HG02610 (cell line): ENCODE measurements around the gene PFKFB2.

Source experiments
- ATAC-seq: cut with Tn5 transposase; IDR thresholded peaks from one replicate; pipeline ENCODE4 v1.9.1; 2021; ENCODE audit warnings: mild to moderate bottlenecking, moderate library complexity; ENCODE audit not compliant: unreplicated experiment

The PFKFB2 gene

GRCh38 chr1:207052911-207053769, at the start of gene PFKFB2:
TSS of gene PFKFB2 (plus strand) at chr1:207053275. CDS start at chr1:207054718, 1,443 bp downstream.
- peak; percentile 83 for ATAC-seq

- ATAC-seq = no peak
Observed at GRCh38 chr1:207004931-207005830, 47.9 kb upstream of the PFKFB2 start.

DNA sequence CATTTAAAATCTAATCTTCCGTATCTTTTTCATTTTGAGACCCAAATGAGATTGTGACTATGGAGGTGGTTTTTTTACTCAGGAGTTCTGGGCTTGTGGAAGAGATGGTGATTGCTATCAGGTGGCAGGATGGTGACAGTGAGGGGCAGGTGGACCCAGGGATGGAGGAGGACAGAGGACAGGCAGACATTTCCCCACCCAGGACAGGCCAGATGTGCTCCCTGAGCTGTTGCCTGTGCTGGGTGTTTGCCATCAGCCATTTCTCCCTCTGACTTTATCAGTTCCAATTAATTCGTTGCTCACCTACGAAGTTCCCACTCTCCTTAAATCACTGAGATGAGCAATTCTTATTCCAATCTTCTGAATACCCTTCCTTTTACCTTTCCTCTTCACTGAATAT, 47.0 kb upstream of the PFKFB2 start:
- no peak for ATAC-seq

- no peak for ATAC-seq
Observed at GRCh38 chr1:207006914-207007313, 46.2 kb upstream of the PFKFB2 start.

DNA sequence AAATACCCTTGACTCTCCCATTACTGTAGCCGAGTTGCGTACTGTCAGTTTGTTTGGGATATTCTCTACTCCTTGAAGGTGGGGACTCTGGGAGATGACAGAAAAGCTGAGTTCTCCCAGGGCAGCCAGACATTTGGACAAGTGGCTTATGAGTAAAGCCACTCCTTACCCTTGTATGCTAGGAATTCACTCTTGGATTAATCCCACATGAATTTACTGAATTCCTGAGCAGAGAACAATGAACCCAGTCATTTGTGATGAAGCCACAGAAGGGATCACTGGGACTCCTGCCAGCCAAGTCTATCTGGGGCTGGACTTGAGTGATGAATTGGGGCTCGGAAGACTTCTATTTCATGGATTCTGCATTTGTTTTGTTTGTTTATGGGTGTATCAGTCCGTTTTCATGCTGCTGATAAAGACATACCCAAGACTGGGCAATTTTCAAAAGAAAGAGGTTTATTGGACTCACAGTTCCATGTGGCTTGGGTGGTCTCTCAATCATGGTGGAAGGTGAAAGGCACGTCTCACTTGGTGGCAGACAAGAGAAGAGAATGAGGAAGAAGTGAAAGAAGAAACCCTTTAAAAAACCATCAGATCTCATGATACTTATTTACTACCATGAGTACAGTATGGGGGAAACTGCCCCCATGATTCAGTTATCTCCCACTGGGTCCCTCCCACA, 45.6 kb upstream of the PFKFB2 start:
- no peak for ATAC-seq

- no peak for ATAC-seq
Observed at GRCh38 chr1:207009182-207009850, 43.8 kb upstream of the PFKFB2 start.

GRCh38 chr1:207009945-207010344, 43.1 kb upstream of the PFKFB2 start:
- ATAC-seq = no peak

DNA sequence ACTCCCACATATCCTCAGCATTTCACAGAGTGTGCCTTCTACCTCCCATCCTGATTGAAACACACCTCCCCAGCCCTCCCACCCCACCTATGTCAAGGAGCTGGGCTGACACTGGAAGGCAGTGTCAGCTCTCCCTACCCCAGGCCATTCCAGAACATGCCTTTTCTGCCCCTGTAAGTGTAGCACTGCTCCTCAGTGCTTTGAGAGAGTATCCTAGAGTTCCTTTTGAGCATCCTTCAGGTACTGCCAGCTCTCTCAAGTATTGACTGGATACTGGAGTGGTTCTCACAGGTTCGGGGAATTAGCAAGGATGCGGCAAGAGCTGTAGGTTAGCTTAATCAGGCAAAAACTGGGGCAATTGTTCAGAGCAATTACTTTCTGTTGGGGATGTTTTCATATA, 42.3 kb upstream of the PFKFB2 start:
- no peak for ATAC-seq

GRCh38 chr1:207013321-207014085, 39.6 kb upstream of the PFKFB2 start:
- no peak for ATAC-seq

- ATAC-seq = no peak
Observed at GRCh38 chr1:207014728-207015127, 38.3 kb upstream of the PFKFB2 start.

GRCh38 chr1:207015791-207016190, 37.3 kb upstream of the PFKFB2 start:
- no peak for ATAC-seq

DNA sequence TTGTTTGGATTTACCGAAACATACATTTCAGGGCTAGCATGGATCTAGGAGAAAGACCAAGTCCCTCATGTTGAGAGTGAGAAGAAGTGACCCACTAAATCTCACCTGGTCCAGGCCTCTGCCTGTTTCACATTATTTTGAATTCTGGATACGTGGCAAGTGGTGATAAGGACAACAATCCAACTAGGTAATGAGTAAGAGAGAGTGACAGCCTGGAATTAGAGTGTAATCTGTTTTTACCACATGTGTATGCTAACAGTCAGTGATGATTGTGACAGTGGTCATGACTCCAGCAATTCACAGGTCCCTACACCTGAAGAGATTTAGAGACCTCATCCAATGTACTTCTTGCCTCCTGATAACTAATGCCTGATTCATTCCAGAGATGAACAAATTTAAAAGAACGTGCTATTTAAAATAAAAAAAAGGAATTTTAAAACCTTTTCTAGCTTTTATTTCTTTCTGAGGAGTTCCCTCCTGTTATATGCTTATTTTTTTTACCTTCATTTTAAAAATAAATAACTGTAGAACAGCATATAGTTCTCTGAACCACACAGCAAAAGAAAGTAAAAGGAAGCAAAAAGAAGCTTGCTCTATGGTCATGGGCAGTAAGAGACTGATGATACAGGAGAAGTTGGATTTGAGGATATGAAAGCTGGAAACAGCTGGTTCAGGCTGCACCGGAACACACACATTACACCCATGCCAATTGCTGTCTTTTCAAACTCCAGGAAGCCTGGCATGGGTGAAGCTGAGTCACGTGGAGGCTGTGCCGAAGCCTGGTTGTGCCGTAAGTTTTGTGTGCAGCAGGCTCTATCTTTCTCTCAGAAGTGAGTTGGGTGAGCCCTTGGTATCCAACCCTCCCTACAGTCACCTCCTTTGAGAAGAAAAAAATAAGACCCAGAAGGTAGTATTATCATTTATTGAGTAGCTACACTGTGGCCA, 35.2 kb upstream of the PFKFB2 start:
- ATAC-seq = no peak

GRCh38 chr1:207018707-207019106, 34.4 kb upstream of the PFKFB2 start:
- no peak for ATAC-seq

DNA sequence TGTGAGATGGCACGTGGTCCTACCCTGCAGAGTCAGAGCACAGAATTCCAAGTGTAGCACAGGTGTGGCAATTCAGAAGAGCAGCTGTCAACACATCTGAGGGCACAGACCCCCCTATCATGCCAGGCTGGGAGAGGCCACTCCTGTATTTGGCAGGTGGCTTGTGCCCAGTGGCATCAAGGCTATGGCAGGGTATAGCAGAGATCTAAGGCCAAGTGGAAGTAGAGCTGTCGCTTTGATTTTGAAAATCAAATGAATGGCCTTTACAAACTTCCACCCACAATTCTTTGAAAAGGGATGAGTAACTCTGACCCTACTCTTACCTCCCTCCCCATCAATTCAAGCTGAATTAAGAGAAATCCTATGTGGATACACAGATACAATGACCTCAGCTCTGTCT, 33.9 kb upstream of the PFKFB2 start:
- ATAC-seq = no peak

DNA sequence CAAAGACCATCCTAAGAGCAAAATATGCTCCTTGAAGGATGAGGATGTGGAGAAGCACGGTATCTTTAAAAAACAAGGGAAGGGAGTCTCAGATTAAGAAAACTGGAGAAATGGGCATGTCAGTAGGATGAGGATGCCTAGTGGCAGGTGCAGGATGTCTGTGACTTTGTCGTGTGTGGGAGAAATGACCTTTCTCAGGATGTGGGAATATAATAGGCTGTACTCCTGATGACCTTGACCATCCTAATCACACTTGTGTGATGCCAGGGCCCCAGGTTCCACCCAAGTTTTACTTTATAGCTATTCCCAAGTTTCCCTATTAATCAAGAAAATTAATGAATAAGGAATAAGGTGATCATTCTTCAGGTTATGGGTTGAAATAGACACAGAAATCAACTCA, 33.4 kb upstream of the PFKFB2 start:
- ATAC-seq = no peak

- no peak for ATAC-seq
Observed at GRCh38 chr1:207020065-207020708, 32.9 kb upstream of the PFKFB2 start.

DNA sequence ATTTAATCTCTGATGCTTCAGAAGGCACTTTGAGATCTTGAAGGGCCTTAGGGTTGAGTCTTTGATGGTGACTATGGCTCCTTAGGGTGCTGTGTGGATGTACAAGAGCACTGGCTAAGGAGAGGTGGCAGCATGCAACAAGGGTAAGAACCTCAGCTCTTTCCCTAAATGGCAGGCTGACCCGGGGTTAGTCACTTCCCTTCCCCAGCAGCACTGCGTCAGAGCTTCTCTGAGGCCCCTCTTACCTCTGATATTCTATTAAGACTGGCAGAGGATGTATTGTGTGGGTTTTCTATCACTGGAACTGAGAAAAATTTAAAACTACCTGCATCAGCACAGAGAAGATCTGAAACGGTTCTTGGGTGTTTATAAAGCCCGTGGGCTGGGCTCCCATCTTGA, 32.4 kb upstream of the PFKFB2 start:
- ATAC-seq = no peak

- no peak for ATAC-seq
Observed at GRCh38 chr1:207021139-207021861, 31.8 kb upstream of the PFKFB2 start.
